HEK293 (cell line): ENCODE results near the gene CSK.
A peak's percentile ranks its signal among the peaks of the same experiment; 100 is the strongest.

Experiments
- CTCF ChIA-PET: fragments of 350-600 bp; formaldehyde crosslinking; extraction: SDS; loops from one replicate; lab custom pipeline; 2021; ENCODE audit warnings: antibody characterized with exemption; lab: Yijun Ruan, JAX
- POLR2A ChIA-PET: fragments of 300-600 bp; formaldehyde crosslinking; extraction: SDS; loops from one replicate; lab custom pipeline; 2020; ENCODE audit warnings: antibody characterized with exemption, inconsistent platforms; lab: Yijun Ruan, JAX
- H3K27ac ChIP-seq: fragments of 200-500 bp; sonication (Bioruptor generic); 2 replicates; pipeline ENCODE4 v1.5.1; 2014; ENCODE audit warnings: low read depth, low read length, control low read depth, inconsistent platforms; ENCODE audit errors: extremely low read depth
- H3K36me3 ChIP-seq, 2 experiments: fragments of 200-500 bp in 1 of 2; sonication (Bioruptor generic) in 1 of 2; 1 replicate in 1 of 2; 2 replicates in 1 of 2; pipeline ENCODE4 v1.5.1; 2014 to 2017; ENCODE audit warnings: inconsistent platforms in 2 of 2, low read length in 2 of 2; ENCODE audit not compliant: control insufficient read depth in 2 of 2, insufficient read depth in 1 of 2
- H3K4me1 ChIP-seq: fragments of 200-500 bp; sonication (Bioruptor generic); 2 replicates; pipeline ENCODE4 v1.5.1; 2014; ENCODE audit warnings: mild to moderate bottlenecking, low read length, inconsistent platforms; ENCODE audit not compliant: control insufficient read depth, insufficient read depth
- H3K4me3 ChIP-seq: 2 replicates; pipeline ENCODE4 v1.5.1; 2011; ENCODE audit warnings: low read depth, mild to moderate bottlenecking, control low read depth, low read length, moderate library complexity
- H3K9me3 ChIP-seq: fragments of 200-500 bp; sonication (Bioruptor generic); 2 replicates; pipeline ENCODE4 v1.5.1; 2014; ENCODE audit warnings: low read depth, low read length, inconsistent platforms; ENCODE audit not compliant: control insufficient read depth, insufficient read depth
- PRDM1 ChIP-seq: fragments of 450-650 bp; formaldehyde crosslinking; IDR thresholded peaks from 2 replicates; pipeline ENCODE4; 2016; ENCODE audit warnings: missing biosample characterization, missing genetic modification characterization
- PRDM2 ChIP-seq: fragments of 450-650 bp; formaldehyde crosslinking; IDR thresholded peaks from 2 replicates; pipeline ENCODE4 v1.5.1; 2016; ENCODE audit warnings: missing biosample characterization, missing genetic modification characterization, borderline replicate concordance
- SP3 ChIP-seq: fragments of 450-650 bp; formaldehyde crosslinking; IDR thresholded peaks from 2 replicates; pipeline ENCODE4 v1.5.1; 2016; ENCODE audit warnings: missing biosample characterization, missing genetic modification characterization
- SP7 ChIP-seq: fragments of 450-650 bp; formaldehyde crosslinking; IDR thresholded peaks from 2 replicates; pipeline ENCODE4 v1.5.1; 2016; ENCODE audit warnings: missing biosample characterization, missing genetic modification characterization
- ZNF121 ChIP-seq: fragments of 450-650 bp; formaldehyde crosslinking; IDR thresholded peaks from 2 replicates; pipeline ENCODE4 v1.5.1; 2016; ENCODE audit warnings: missing biosample characterization, missing genetic modification characterization
- ZNF311 ChIP-seq: fragments of 450-650 bp; formaldehyde crosslinking; IDR thresholded peaks from 2 replicates; pipeline ENCODE4 v1.5.1; 2017; ENCODE audit warnings: missing biosample characterization, missing genetic modification characterization, borderline replicate concordance
- ZNF341 ChIP-seq: fragments of 450-650 bp; formaldehyde crosslinking; IDR thresholded peaks from 2 replicates; pipeline ENCODE4; 2016; ENCODE audit warnings: low read depth, missing biosample characterization, missing genetic modification characterization
- ZNF473 ChIP-seq: fragments of 450-650 bp; formaldehyde crosslinking; IDR thresholded peaks from 2 replicates; pipeline ENCODE4 v1.5.1; 2017; ENCODE audit warnings: missing biosample characterization, missing genetic modification characterization
- ZNF555 ChIP-seq: fragments of 450-650 bp; formaldehyde crosslinking; conservative IDR thresholded peaks from 2 replicates; pipeline ENCODE4 v1.5.1; 2017; ENCODE audit warnings: missing biosample characterization, mild to moderate bottlenecking, missing genetic modification characterization, inconsistent platforms
- ZNF571 ChIP-seq: fragments of 450-650 bp; formaldehyde crosslinking; IDR thresholded peaks from 2 replicates; pipeline ENCODE4 v1.5.0; 2017; ENCODE audit warnings: missing biosample characterization, missing genetic modification characterization
- ZNF600 ChIP-seq: fragments of 450-650 bp; formaldehyde crosslinking; IDR thresholded peaks from 2 replicates; pipeline ENCODE4 v1.5.1; 2016; ENCODE audit warnings: missing biosample characterization, missing genetic modification characterization
- TF ChIP-seq, protein P1 (sequence below): fragments of 450-650 bp; formaldehyde crosslinking; IDR thresholded peaks from 2 replicates; pipeline ENCODE4 v1.5.1; 2017; ENCODE audit warnings: missing biosample characterization, missing genetic modification characterization
- TF ChIP-seq, protein P2 (sequence below): fragments of 450-650 bp; formaldehyde crosslinking; IDR thresholded peaks from 2 replicates; pipeline ENCODE4 v1.5.1; 2017; ENCODE audit warnings: missing biosample characterization, mild to moderate bottlenecking, missing genetic modification characterization, moderate library complexity

Gene CSK

GRCh38 chr15:74791007-74791406, 9.1 kb downstream of the CSK start:
- Histone ChIP-seq H3K36me3 (peaks cover 6 to 24% of the 10 kb centered on the region in 2 experiments; a peak in 2 of 3 replicates), H3K4me1 (peaks cover 55% of the 10 kb centered on the region), H3K4me3 (no peak overlapping the region), H3K9me3 (no peaks in the 10 kb centered on the region), H3K27ac (peak overlapping the region; percentile 77)
- ChIA-PET POLR2A (no interaction called here), CTCF (interaction anchor here (1.1 to 25.7 kb wide), 5 partner anchors 9 to 169 kb away, joined by 3 to 649 read pairs (median 7); partner anchors contain the start of gene CSK)
- TF ChIP-seq PRDM1 (tag by site-specific recombination): 0 out of 2 replicates have a peak, but pooled peaks have one; percentile 12
- TF ChIP-seq, protein P1, sequence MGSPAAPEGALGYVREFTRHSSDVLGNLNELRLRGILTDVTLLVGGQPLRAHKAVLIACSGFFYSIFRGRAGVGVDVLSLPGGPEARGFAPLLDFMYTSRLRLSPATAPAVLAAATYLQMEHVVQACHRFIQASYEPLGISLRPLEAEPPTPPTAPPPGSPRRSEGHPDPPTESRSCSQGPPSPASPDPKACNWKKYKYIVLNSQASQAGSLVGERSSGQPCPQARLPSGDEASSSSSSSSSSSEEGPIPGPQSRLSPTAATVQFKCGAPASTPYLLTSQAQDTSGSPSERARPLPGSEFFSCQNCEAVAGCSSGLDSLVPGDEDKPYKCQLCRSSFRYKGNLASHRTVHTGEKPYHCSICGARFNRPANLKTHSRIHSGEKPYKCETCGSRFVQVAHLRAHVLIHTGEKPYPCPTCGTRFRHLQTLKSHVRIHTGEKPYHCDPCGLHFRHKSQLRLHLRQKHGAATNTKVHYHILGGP (tag by site-specific recombination): no peak
- TF ChIP-seq ZNF311: no peak
- no peak for TF ChIP-seq SP7 (tag by site-specific recombination)
- no peak for TF ChIP-seq PRDM2
- no peak for TF ChIP-seq ZNF473 (tag by site-specific recombination)
- TF ChIP-seq ZNF555 (tag by site-specific recombination): no peak
- TF ChIP-seq, protein P2, sequence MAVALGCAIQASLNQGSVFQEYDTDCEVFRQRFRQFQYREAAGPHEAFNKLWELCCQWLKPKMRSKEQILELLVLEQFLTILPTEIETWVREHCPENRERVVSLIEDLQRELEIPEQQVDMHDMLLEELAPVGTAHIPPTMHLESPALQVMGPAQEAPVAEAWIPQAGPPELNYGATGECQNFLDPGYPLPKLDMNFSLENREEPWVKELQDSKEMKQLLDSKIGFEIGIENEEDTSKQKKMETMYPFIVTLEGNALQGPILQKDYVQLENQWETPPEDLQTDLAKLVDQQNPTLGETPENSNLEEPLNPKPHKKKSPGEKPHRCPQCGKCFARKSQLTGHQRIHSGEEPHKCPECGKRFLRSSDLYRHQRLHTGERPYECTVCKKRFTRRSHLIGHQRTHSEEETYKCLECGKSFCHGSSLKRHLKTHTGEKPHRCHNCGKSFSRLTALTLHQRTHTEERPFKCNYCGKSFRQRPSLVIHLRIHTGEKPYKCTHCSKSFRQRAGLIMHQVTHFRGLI (tag by site-specific recombination): no peak
- TF ChIP-seq, all 188 proteins: peak for 1

DNA sequence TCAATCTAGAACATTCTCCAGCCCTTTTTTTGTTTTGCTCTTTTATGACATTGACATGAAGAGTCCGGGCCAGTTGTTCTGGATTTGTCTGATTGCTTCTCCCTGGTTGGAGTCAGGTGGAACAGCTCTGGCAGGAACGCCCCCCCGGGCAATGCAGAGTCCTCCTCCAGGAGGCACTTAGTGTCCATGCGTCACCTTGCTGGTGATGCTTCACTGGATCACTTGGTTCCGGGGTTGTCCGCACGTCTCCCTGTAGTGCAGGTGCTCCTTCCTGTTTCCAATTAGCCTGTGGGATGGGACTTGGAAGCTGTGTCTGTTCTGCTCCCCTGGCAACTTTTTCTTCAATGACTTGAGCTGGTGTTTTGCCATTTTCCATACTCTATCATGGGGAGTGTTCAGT, 9.8 kb downstream of the CSK start:
- H3K4me3 ChIP-seq: no peak overlapping the region
- peaks cover 54% of the 10 kb centered on the region for H3K4me1 ChIP-seq
- H3K9me3 ChIP-seq: no peaks in the 10 kb centered on the region
- H3K36me3 ChIP-seq: peaks cover 8 to 18% of the 10 kb centered on the region in 2 experiments; a peak in 2 of 3 replicates
- POLR2A ChIA-PET: interaction anchor here (0.8 kb wide), 1 partner anchor 10 kb away, joined by 3 read pairs; the partner anchor contains the start of gene CSK
- TF ChIP-seq ZNF600 (tag by site-specific recombination) (peak; percentile 65), ZNF121 (tag by site-specific recombination) (no peak), ZNF341 (tag by site-specific recombination) (0 out of 2 replicates have a peak, but pooled peaks have one; percentile 19), SP3 (tag by site-specific recombination) (no peak), ZNF571 (tag by site-specific recombination) (no peak)
- no peak overlapping the region for H3K27ac ChIP-seq
- CTCF ChIA-PET: interaction anchor here (0.8 to 25.7 kb wide), 5 partner anchors 9 to 252 kb away, joined by 3 to 649 read pairs (median 4); partner anchors contain the start of gene CSK
